Measurements from ENCODE around the gene MKRN3.

MKRN3 gene

GRCh38 chr15:23565395-23566070, at the start of gene MKRN3:
Gene MKRN3 (plus strand): TSS chr15:23565674. CDS start chr15:23565783, 109 bp downstream.
- peak; percentile 4 to 22 for DNase-seq (ENCODE audit: low read depth in 2 of 2)

- DNase-seq (ENCODE audit: low read depth in 2 of 2), result no peak
Observed at GRCh38 chr15:23516866-23517265, 48.6 kb upstream of the MKRN3 start.

GRCh38 chr15:23518104-23518503, 47.4 kb upstream of the MKRN3 start:
- DNase-seq (ENCODE audit: low read depth in 2 of 2), result no peak

- DNase-seq (ENCODE audit: low read depth in 2 of 2), result no peak
Observed at GRCh38 chr15:23524816-23525215, 40.7 kb upstream of the MKRN3 start.

GRCh38 chr15:23529891-23530290, 35.6 kb upstream of the MKRN3 start:
- DNase-seq (ENCODE audit: low read depth in 2 of 2), result no peak

- no peak for DNase-seq (ENCODE audit: low read depth in 2 of 2)
Observed at GRCh38 chr15:23532024-23532423, 33.5 kb upstream of the MKRN3 start.

GRCh38 chr15:23536659-23537058, 28.8 kb upstream of the MKRN3 start:
- no peak for DNase-seq (ENCODE audit: low read depth in 2 of 2)

- no peak for DNase-seq (ENCODE audit: low read depth in 2 of 2)
Observed at GRCh38 chr15:23538648-23539047, 26.8 kb upstream of the MKRN3 start.

- no peak for DNase-seq (ENCODE audit: low read depth in 2 of 2)
Observed at GRCh38 chr15:23539892-23540291, 25.6 kb upstream of the MKRN3 start.

- no peak for DNase-seq (ENCODE audit: low read depth in 2 of 2)
Observed at GRCh38 chr15:23546158-23546557, 19.3 kb upstream of the MKRN3 start.

- DNase-seq (ENCODE audit: low read depth in 2 of 2), result no peak
Observed at GRCh38 chr15:23548071-23548470, 17.4 kb upstream of the MKRN3 start.

GRCh38 chr15:23561914-23562313, 3.6 kb upstream of the MKRN3 start:
- DNase-seq (ENCODE audit: low read depth in 2 of 2), result no peak

- DNase-seq (ENCODE audit: low read depth in 2 of 2), result no peak
Observed at GRCh38 chr15:23564821-23565394, 566 bp upstream of the MKRN3 start.

GRCh38 chr15:23566071-23566554, 639 bp downstream of the MKRN3 start:
- peak in 1 of 2 donors; percentile 18 for DNase-seq (ENCODE audit: low read depth in 2 of 2)

- DNase-seq (ENCODE audit: low read depth in 2 of 2), result no peak
Observed at GRCh38 chr15:23566651-23567050, 1.2 kb downstream of the MKRN3 start.

- DNase-seq (ENCODE audit: low read depth in 2 of 2), result no peak
Observed at GRCh38 chr15:23567921-23568320, 2.4 kb downstream of the MKRN3 start.

GRCh38 chr15:23569151-23569925, 3.9 kb downstream of the MKRN3 start:
- no peak for DNase-seq (ENCODE audit: low read depth in 2 of 2)

- no peak for DNase-seq (ENCODE audit: low read depth in 2 of 2)
Observed at GRCh38 chr15:23570486-23570885, 5.0 kb downstream of the MKRN3 start.

- DNase-seq (ENCODE audit: low read depth in 2 of 2), result no peak
Observed at GRCh38 chr15:23572844-23573243, 7.4 kb downstream of the MKRN3 start.

GRCh38 chr15:23574742-23575141, 9.3 kb downstream of the MKRN3 start:
- DNase-seq (ENCODE audit: low read depth in 2 of 2), result no peak

- DNase-seq (ENCODE audit: low read depth in 2 of 2), result no peak
Observed at GRCh38 chr15:23576061-23576460, 10.6 kb downstream of the MKRN3 start.

- DNase-seq (ENCODE audit: low read depth in 2 of 2), result no peak
Observed at GRCh38 chr15:23578521-23579150, 13.2 kb downstream of the MKRN3 start.

Measured in stimulated activated CD8-positive, alpha-beta memory T cell treated with anti-CD3 and anti-CD28 coated beads, Interleukin-15, amount 100 ng/mL, for 48 hours (primary cell).